Activated naive CD8-positive, alpha-beta T cell treated with anti-CD3 and anti-CD28 coated beads, Interleukin-2, amount 50 U/mL, for 24 hours (primary cell): ENCODE data around the gene CFAP119.

Source experiments
- ATAC-seq: fragments of 150-1000 bp; cut with Tn5 transposase; one replicate; pipeline ENCODE4 v1.10.0; 2021
- DNase-seq: peaks from one replicate; pipeline ENCODE4 v3.0.0; 2021
- H3K27ac Mint-ChIP-seq: one replicate; pipeline ENCODE4 v1.8.0; 2021; ENCODE audit warnings: mild to moderate bottlenecking, mixed read lengths
- H3K27me3 Mint-ChIP-seq: one replicate; pipeline ENCODE4 v1.8.0; 2021; ENCODE audit warnings: mixed read lengths
- H3K36me3 Mint-ChIP-seq: one replicate; pipeline ENCODE4 v1.8.0; 2021; ENCODE audit warnings: low read depth, mixed read lengths
- H3K4me1 Mint-ChIP-seq: one replicate; pipeline ENCODE4 v1.8.0; 2021; ENCODE audit warnings: mixed read lengths
- H3K4me3 Mint-ChIP-seq: one replicate; pipeline ENCODE4 v1.8.0; 2021; ENCODE audit warnings: mild to moderate bottlenecking, moderate library complexity, mixed read lengths
- H3K9me3 Mint-ChIP-seq: one replicate; pipeline ENCODE4 v1.8.0; 2021; ENCODE audit warnings: mixed read lengths

The CFAP119 gene

DNA sequence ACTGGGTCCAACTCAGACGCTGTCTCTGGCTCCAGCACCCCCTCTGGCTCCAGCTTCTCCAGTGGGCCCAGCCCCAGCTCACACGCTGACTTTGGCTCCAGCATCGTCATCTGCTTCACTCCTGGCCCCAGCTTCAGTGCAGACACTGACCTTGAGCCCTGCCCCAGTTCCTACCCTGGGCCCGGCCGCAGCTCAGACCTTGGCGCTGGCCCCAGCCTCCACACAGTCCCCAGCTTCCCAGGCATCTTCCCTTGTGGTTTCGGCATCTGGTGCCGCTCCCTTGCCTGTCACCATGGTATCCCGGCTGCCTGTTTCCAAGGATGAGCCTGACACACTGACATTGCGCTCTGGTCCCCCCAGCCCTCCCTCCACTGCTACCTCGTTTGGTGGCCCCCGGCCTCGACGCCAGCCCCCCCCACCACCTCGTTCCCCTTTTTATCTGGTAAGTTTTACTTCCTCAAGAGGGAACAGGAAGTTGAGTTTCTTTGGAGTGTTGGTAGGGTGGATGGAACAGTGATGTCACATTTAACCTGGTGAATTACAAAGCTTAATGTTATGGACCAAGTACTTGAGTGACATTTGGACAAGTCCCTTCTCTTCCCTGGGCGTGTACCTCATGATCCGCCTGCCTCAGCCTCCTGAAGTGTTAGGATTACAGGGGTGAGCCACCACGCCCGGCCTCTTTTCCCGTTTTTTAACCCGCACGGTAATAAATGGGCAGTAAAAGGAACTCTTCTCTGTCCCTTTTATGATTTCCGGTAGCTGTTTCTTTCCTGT lies 37.0 kb downstream of the CFAP119 start:
- Mint-ChIP-seq H3K27me3 (no peaks in the 10 kb centered on the region), H3K4me1 (peaks cover 2% of the 10 kb centered on the region), H3K36me3 (peaks cover 67% of the 10 kb centered on the region), H3K27ac (no peak overlapping the region), H3K4me3 (no peak overlapping the region), H3K9me3 (no peaks in the 10 kb centered on the region)
- DNase-seq: no peak
- no peak for ATAC-seq

DNA sequence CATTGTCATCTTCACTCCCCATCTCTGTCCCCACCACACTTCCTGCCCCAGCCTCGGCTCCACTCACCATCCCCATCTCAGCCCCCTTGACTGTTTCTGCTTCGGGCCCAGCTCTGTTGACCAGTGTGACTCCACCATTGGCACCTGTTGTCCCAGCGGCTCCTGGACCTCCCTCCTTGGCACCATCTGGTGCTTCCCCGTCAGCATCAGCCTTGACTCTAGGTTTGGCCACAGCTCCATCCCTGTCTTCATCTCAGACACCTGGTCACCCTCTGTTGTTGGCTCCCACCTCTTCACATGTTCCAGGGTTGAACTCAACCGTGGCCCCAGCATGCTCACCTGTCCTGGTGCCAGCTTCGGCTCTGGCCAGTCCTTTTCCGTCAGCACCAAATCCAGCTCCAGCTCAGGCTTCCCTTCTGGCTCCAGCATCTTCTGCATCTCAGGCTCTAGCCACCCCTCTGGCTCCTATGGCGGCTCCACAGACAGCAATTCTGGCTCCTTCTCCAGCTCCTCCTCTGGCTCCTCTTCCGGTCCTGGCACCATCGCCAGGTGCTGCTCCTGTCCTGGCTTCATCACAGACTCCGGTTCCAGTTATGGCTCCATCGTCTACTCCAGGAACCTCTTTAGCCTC lies 38.0 kb downstream of the CFAP119 start:
- Mint-ChIP-seq H3K4me1 (peaks cover 2% of the 10 kb centered on the region), H3K27ac (peak overlapping the region; percentile 7), H3K36me3 (peaks cover 67% of the 10 kb centered on the region), H3K9me3 (no peaks in the 10 kb centered on the region), H3K27me3 (no peaks in the 10 kb centered on the region), H3K4me3 (no peak overlapping the region)
- ATAC-seq (no peak), DNase-seq (no peak)

DNA sequence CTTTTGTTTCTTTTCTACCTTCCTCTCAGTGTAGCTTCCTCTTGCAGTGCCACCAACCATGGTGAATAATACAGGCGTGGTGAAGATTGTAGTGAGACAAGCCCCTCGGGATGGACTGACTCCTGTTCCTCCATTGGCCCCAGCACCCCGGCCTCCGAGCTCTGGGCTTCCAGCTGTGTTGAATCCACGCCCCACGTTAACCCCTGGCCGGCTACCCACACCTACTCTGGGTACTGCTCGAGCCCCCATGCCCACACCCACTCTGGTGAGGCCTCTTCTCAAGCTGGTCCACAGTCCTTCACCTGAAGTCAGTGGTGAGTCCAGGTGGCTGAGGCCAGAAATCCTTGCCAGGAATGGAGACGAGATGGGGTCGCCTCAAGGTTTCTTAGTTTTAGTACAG lies 38.9 kb downstream of the CFAP119 start:
- peak overlapping the region; percentile 7 for H3K27ac Mint-ChIP-seq
- H3K9me3 Mint-ChIP-seq: no peaks in the 10 kb centered on the region
- peaks cover 62% of the 10 kb centered on the region for H3K36me3 Mint-ChIP-seq
- peaks cover under 1% of the 10 kb centered on the region for H3K4me1 Mint-ChIP-seq
- no peak for DNase-seq
- no peaks in the 10 kb centered on the region for H3K27me3 Mint-ChIP-seq
- no peak overlapping the region for H3K4me3 Mint-ChIP-seq
- ATAC-seq: no peak

DNA sequence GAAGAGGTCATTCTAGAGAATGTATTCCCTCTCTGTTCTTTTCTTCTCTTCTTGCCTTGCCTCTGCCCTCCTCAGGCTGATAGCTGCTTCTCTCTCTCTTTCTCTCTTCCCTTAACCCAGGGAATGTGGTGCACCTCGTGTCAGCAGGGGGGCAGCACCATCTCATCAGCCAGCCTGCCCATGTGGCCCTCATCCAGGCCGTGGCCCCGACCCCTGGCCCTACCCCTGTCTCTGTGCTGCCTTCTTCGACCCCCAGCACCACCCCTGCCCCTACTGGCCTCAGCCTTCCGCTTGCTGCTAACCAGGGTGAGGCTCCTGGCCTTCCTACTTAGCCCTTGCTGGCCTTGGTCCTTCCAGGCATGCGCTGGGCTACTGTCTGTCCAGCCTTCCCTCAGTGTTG lies 39.4 kb downstream of the CFAP119 start:
- H3K9me3 Mint-ChIP-seq: no peaks in the 10 kb centered on the region
- no peak overlapping the region for H3K27ac Mint-ChIP-seq
- DNase-seq (no peak), ATAC-seq (peak; percentile 20)
- peaks cover 66% of the 10 kb centered on the region for H3K36me3 Mint-ChIP-seq
- no peak overlapping the region for H3K4me3 Mint-ChIP-seq
- no peaks in the 10 kb centered on the region for H3K27me3 Mint-ChIP-seq
- H3K4me1 Mint-ChIP-seq: no peaks in the 10 kb centered on the region

DNA sequence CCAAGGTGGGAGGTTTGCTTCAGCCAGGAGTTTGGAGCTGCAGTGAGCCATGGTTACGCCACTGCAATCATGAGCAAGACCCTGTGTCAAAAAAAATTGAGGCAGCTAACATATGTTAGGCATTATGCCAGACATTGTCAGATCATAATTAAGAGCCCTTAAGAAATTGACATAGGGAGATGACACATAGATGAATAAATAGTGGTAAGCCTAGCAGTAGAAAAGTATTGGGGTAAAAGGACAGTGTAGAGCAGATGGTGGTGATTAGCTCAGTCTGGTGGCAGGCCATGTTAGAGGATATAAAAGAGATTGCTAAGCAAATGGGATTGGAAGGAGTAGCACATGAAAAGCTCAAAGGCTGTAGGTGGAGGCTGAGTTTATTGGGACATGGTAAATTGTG lies 40.3 kb downstream of the CFAP119 start:
- H3K36me3 Mint-ChIP-seq: peaks cover 69% of the 10 kb centered on the region
- H3K4me1 Mint-ChIP-seq: peaks cover 3% of the 10 kb centered on the region
- no peak for ATAC-seq
- no peaks in the 10 kb centered on the region for H3K9me3 Mint-ChIP-seq
- H3K27ac Mint-ChIP-seq: peak overlapping the region; percentile 0
- H3K27me3 Mint-ChIP-seq: no peaks in the 10 kb centered on the region
- H3K4me3 Mint-ChIP-seq: no peak overlapping the region
- no peak for DNase-seq

DNA sequence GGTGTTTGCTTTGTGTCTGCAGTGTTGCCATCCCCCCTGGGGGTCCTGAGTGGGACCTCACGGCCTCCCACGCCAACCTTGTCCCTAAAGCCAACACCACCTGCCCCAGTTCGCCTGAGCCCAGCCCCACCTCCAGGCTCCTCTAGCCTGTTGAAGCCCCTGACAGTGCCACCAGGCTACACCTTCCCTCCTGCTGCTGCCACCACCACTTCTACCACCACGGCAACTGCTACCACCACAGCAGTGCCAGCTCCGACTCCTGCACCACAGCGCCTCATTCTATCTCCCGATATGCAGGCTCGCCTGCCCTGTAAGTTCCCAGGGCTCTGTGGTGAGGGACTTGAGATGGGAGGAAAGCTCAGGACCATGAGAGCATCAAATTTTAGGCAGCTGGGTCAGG lies 40.7 kb downstream of the CFAP119 start:
- Mint-ChIP-seq H3K27ac (no peak overlapping the region), H3K27me3 (no peaks in the 10 kb centered on the region), H3K4me3 (no peak overlapping the region), H3K4me1 (peaks cover 6% of the 10 kb centered on the region), H3K36me3 (peaks cover 73% of the 10 kb centered on the region), H3K9me3 (no peaks in the 10 kb centered on the region)
- ATAC-seq (no peak), DNase-seq (no peak)

DNA sequence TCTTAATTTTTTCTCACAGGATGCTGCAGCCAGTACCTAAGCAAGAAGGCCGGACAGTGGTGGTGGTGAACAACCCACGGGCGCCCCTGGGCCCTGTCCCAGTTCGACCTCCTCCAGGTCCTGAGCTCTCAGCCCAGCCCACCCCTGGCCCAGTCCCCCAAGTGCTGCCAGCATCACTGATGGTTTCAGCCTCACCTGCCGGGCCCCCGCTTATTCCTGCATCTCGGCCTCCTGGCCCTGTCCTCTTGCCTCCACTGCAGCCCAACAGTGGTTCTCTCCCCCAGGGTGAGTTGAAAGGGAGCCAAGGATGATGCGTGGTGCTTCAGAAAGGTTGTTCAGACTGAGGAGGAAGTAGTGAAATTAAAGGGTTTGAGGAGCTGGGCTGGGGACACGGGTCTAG lies 41.2 kb downstream of the CFAP119 start:
- Mint-ChIP-seq H3K4me3 (no peak overlapping the region), H3K4me1 (peaks cover 11% of the 10 kb centered on the region), H3K9me3 (no peaks in the 10 kb centered on the region), H3K36me3 (peaks cover 78% of the 10 kb centered on the region), H3K27ac (no peak overlapping the region), H3K27me3 (no peaks in the 10 kb centered on the region)
- no peak for DNase-seq
- ATAC-seq: no peak

DNA sequence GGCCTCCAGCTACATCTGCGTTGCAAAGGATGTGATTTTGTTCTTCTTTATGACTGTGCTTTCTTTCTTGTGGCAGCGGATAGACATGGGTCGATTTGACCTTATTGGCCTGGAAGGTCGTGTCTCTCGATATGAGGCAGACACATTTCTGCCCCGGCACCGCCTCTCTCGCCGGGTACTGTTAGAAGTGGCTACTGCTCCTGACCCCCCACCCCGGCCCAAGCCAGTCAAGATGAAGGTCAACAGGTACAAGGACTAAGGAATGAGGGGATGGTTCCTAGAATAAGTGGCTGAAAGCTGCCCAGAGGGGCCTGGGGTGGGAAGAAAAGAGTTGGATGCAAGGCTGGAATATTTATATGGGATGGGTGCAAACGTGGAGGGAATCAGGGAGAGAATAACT lies 41.8 kb downstream of the CFAP119 start:
- Mint-ChIP-seq H3K27me3 (no peaks in the 10 kb centered on the region), H3K4me3 (no peak overlapping the region), H3K4me1 (peaks cover 17% of the 10 kb centered on the region), H3K27ac (no peak overlapping the region), H3K36me3 (peaks cover 79% of the 10 kb centered on the region), H3K9me3 (no peaks in the 10 kb centered on the region)
- no peak for ATAC-seq
- no peak for DNase-seq

DNA sequence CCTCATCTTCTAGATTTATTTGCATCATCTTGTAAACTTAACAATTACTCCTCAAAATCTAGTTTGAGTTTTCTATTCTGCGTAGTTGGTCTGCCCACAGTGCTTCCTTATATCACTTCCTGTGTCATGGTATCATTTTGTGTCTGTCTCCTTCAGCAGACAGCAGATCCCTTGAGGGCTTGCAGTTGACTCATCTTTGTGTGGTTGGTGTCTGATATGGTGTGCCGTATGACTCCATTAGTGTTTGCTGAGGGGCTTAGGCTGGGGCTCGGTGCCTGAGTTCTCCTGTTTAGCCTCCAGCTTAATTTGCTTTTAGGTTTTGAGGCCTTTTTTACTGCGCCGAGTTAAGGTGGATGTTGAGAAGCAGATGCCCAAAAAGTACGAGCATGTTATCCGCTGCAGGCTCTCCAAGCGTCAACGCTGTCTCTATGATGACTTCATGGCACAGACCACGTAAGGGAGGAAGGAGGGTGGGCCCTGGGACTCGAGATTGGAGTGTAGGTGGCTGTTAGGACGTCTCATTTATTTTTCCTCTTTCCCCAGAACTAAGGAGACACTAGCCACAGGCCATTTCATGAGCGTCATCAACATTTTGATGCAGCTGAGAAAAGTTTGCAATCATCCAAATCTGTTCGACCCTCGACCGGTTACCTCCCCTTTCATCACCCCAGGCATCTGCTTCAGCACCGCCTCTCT lies 46.0 kb downstream of the CFAP119 start:
- Mint-ChIP-seq H3K9me3 (no peaks in the 10 kb centered on the region), H3K36me3 (peaks cover 71% of the 10 kb centered on the region), H3K4me1 (peaks cover 31% of the 10 kb centered on the region), H3K27me3 (no peaks in the 10 kb centered on the region), H3K27ac (peak overlapping the region; percentile 89), H3K4me3 (peak overlapping the region; percentile 15)
- DNase-seq (peak; percentile 30), ATAC-seq (peak; percentile 100)

DNA sequence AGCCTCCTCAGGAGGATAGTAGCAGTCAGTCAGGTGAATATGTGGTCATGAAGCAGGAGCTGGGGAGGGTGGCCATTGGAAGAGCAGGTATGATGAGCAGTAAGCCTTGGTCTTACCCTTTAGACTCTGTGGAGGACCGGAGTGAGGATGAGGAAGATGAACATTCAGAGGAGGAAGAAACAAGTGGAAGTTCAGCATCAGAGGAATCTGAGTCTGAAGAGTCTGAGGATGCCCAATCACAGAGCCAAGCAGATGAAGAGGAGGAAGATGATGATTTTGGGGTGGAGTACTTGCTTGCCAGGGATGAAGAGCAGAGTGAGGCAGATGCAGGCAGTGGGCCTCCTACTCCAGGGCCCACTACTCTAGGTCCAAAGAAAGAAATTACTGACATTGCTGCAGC lies 50.1 kb downstream of the CFAP119 start:
- Mint-ChIP-seq H3K36me3 (peaks cover 82% of the 10 kb centered on the region), H3K27me3 (no peaks in the 10 kb centered on the region), H3K4me3 (no peak overlapping the region), H3K27ac (no peak overlapping the region), H3K9me3 (no peaks in the 10 kb centered on the region), H3K4me1 (peaks cover 28% of the 10 kb centered on the region)
- ATAC-seq: no peak
- no peak for DNase-seq

DNA sequence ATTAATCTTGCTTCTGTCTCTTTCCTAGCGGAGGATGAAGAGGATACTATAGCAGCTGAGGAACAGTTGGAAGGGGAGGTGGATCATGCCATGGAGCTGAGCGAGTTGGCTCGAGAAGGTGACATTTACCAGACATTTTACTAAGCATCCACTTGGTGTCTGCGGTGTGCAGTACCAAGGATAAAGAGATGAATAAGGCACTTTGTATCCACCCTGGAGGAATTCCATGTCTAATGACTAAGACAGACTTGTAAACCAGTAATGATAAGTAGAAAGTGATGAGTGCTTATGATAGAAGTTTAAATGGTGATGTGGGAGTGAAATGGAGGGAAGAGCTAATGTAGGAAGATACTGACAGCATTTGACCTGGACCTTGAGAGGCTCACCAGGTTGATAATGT lies 50.9 kb downstream of the CFAP119 start:
- H3K4me3 Mint-ChIP-seq: no peak overlapping the region
- peaks cover 23% of the 10 kb centered on the region for H3K4me1 Mint-ChIP-seq
- peaks cover 80% of the 10 kb centered on the region for H3K36me3 Mint-ChIP-seq
- DNase-seq (no peak), ATAC-seq (no peak)
- peak overlapping the region; percentile 3 for H3K27ac Mint-ChIP-seq
- no peaks in the 10 kb centered on the region for H3K9me3 Mint-ChIP-seq
- no peaks in the 10 kb centered on the region for H3K27me3 Mint-ChIP-seq
